ENCODE results near the gene PSTK.

DNA sequence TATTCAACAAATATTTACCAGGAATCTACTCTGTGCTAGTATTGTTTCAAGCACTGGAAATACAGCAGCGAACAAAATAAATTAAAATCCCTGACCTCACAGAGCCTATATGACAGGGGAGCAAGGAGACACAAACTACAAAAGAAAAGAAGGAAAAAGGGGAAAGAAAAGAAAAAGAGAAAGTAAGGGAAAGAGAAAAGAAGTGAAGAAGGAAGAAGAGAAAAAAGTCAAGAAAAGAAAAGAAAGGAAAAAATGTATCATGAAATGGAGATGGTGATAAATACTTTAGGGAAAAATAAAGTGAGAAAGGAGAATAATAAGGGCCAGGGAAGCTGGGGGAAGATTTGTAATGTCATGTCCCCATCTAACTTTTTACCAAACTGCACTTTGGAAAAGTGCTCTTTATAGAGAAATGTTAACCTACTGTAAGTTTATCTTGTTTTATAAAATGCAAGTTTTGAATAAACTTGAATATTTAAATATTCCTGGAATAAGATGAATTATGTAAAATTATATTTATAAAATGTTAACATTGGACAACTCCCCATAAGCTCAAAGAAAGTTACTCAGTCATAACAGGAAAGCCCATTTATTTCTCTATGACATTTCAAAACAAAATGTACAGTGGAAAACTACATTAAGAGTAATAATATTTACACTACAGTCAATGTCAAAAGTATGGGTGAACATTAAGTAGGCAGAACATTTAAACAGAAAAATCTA lies 40.9 kb upstream of the PSTK start:
- TF ChIP-seq, protein P1, sequence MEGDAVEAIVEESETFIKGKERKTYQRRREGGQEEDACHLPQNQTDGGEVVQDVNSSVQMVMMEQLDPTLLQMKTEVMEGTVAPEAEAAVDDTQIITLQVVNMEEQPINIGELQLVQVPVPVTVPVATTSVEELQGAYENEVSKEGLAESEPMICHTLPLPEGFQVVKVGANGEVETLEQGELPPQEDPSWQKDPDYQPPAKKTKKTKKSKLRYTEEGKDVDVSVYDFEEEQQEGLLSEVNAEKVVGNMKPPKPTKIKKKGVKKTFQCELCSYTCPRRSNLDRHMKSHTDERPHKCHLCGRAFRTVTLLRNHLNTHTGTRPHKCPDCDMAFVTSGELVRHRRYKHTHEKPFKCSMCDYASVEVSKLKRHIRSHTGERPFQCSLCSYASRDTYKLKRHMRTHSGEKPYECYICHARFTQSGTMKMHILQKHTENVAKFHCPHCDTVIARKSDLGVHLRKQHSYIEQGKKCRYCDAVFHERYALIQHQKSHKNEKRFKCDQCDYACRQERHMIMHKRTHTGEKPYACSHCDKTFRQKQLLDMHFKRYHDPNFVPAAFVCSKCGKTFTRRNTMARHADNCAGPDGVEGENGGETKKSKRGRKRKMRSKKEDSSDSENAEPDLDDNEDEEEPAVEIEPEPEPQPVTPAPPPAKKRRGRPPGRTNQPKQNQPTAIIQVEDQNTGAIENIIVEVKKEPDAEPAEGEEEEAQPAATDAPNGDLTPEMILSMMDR (IDR thresholded peaks at IDR 0.05), result no peak
- no peak for TF ChIP-seq POLR2A (IDR thresholded peaks at IDR 0.05)

All from right lobe of liver (tissue), 4 donors.